Neuronal stem cell (in vitro differentiated cells): ENCODE measurements around the gene NPM1.

Experiments used
- DNase-seq: peaks from one replicate; pipeline ENCODE4 v3.0.0-alpha.2; 2013; ENCODE audit warnings: low spot score
- H2AFZ ChIP-seq: one replicate; pipeline ENCODE4 v1.6.1; 2013; ENCODE audit warnings: mild to moderate bottlenecking, low read length, inconsistent platforms
- H2AK5ac ChIP-seq: 2 replicates; pipeline ENCODE4 v1.6.1; 2013; ENCODE audit warnings: low read depth, mild to moderate bottlenecking, inconsistent platforms, low read length, moderate library complexity, mixed read lengths
- H2BK120ac ChIP-seq: 2 replicates; pipeline ENCODE4 v1.6.1; 2013; ENCODE audit warnings: low read depth, mild to moderate bottlenecking, inconsistent platforms, low read length, moderate library complexity, mixed read lengths
- H2BK12ac ChIP-seq: one replicate; pipeline ENCODE4 v1.6.1; 2013; ENCODE audit warnings: low read length, inconsistent platforms
- H2BK15ac ChIP-seq: 2 replicates; pipeline ENCODE4 v1.6.1; 2013; ENCODE audit warnings: mild to moderate bottlenecking, low read length, inconsistent platforms, mixed read lengths
- H2BK5ac ChIP-seq: one replicate; pipeline ENCODE4 v1.6.1; 2013; ENCODE audit warnings: inconsistent platforms, mild to moderate bottlenecking, low read length, moderate library complexity
- H3K14ac ChIP-seq: one replicate; pipeline ENCODE4 v1.6.1; 2013; ENCODE audit warnings: low read length, inconsistent platforms
- H3K18ac ChIP-seq: 2 replicates; pipeline ENCODE4 v1.6.1; 2013; ENCODE audit warnings: low read length, inconsistent platforms
- H3K23ac ChIP-seq: 2 replicates; pipeline ENCODE4 v1.6.1; 2013; ENCODE audit warnings: low read depth, mild to moderate bottlenecking, mixed read lengths, low read length, inconsistent platforms; ENCODE audit not compliant: poor library complexity
- H3K27ac ChIP-seq: replicated peaks from 3 replicates; pipeline ENCODE4 v1.5.1; 2013; ENCODE audit warnings: low read length, inconsistent platforms
- H3K27me3 ChIP-seq, 3 experiments: 2 replicates each; pipeline ENCODE4 v1.6.1; 2013; ENCODE audit warnings: low read length in 3 of 3, mild to moderate bottlenecking in 2 of 3, inconsistent platforms in 1 of 3, low read depth in 1 of 3, mixed read lengths in 1 of 3, moderate library complexity in 1 of 3; ENCODE audit not compliant: control insufficient read depth in 3 of 3, insufficient read depth in 3 of 3
- H3K36me3 ChIP-seq, 2 donors: replicated peaks in 1 of 2; 2 replicates each; pipeline ENCODE4 v1.6.1; 2013; ENCODE audit warnings: low read length in 2 of 2; ENCODE audit not compliant: control insufficient read depth in 2 of 2, insufficient read depth in 2 of 2
- H3K4ac ChIP-seq: 2 replicates; pipeline ENCODE4 v1.6.1; 2013; ENCODE audit warnings: inconsistent platforms, mild to moderate bottlenecking, low read length, moderate library complexity
- H3K4me1 ChIP-seq, 2 donors: 1 replicate in 1 of 2; 2 replicates in 1 of 2; pipeline ENCODE4 v1.6.1; 2013; ENCODE audit warnings: low read length in 2 of 2, low read depth in 1 of 2; ENCODE audit not compliant: control insufficient read depth in 2 of 2, insufficient read depth in 1 of 2
- H3K4me2 ChIP-seq: one replicate; pipeline ENCODE4 v1.6.1; 2013; ENCODE audit warnings: mild to moderate bottlenecking, low read length, inconsistent platforms; ENCODE audit not compliant: insufficient read depth, poor library complexity, severe bottlenecking
- H3K4me3 ChIP-seq, 2 donors: 2 replicates each; pipeline ENCODE4 v1.5.1; 2013; ENCODE audit warnings: low read length in 2 of 2, mild to moderate bottlenecking in 2 of 2, inconsistent platforms in 1 of 2, moderate library complexity in 1 of 2
- H3K79me1 ChIP-seq: one replicate; pipeline ENCODE4 v1.6.1; 2013; ENCODE audit warnings: low read depth, mild to moderate bottlenecking, inconsistent platforms, low read length, moderate library complexity
- H3K9ac ChIP-seq: one replicate; pipeline ENCODE4 v1.6.1; 2013; ENCODE audit warnings: mild to moderate bottlenecking, low read depth, low read length, inconsistent platforms; ENCODE audit not compliant: poor library complexity
- H3K9me3 ChIP-seq, 2 donors: replicated peaks in 1 of 2; 2 replicates each; pipeline versions ENCODE3 to v1.6.1; 2013; ENCODE audit warnings: low read length in 2 of 2, mild to moderate bottlenecking in 2 of 2, inconsistent platforms in 1 of 2, low read depth in 1 of 2, mixed read lengths in 1 of 2, moderate library complexity in 1 of 2; ENCODE audit not compliant: control insufficient read depth in 2 of 2, insufficient read depth in 1 of 2
- H4K8ac ChIP-seq: one replicate; pipeline ENCODE4 v1.6.1; 2013; ENCODE audit warnings: low read depth, mild to moderate bottlenecking, inconsistent platforms, low read length, moderate library complexity
- H4K91ac ChIP-seq: one replicate; pipeline ENCODE4 v1.6.1; 2013; ENCODE audit warnings: low read length, low read depth, mild to moderate bottlenecking, inconsistent platforms; ENCODE audit not compliant: poor library complexity
- WGBS, 2 donors: extraction: QIAGEN DNeasy Blood & Tissue Kit; methylation state at CpG; one replicate each; pipeline ENCODE4 v1.1.7; 2013; ENCODE audit warnings: missing lambda C conversion rate in 2 of 2, mixed read lengths in 1 of 2; ENCODE audit not compliant: insufficient read length in 2 of 2, insufficient replicate concordance in 1 of 2; ENCODE audit errors: extremely low coverage in 2 of 2; 5-methylcytosine and 5-hydroxymethylcytosine counted together

The NPM1 gene

GRCh38 chr5:171366645-171367044 is 21.0 kb upstream of the NPM1 start:
- no peak overlapping the region for H3K4ac ChIP-seq
- H3K36me3 ChIP-seq = no peaks in the 10 kb centered on the region
- DNase-seq = no peak
- H3K27me3 ChIP-seq = peaks cover 0 to under 1% (median 0%) of the 10 kb centered on the region in 3 experiments
- no peaks in the 10 kb centered on the region for H3K9me3 ChIP-seq
- H2BK120ac ChIP-seq = no peak overlapping the region
- no peak overlapping the region for H2AFZ ChIP-seq
- no peaks in the 10 kb centered on the region for H3K79me1 ChIP-seq
- no peak overlapping the region for H4K8ac ChIP-seq
- no peak overlapping the region for H3K4me2 ChIP-seq
- no peak overlapping the region for H4K91ac ChIP-seq
- H3K14ac ChIP-seq = no peak overlapping the region
- no peak overlapping the region for H2BK5ac ChIP-seq
- H3K4me1 ChIP-seq = no peaks in the 10 kb centered on the region
- H3K23ac ChIP-seq = no peak overlapping the region
- H2BK15ac ChIP-seq = no peak overlapping the region
- H2AK5ac ChIP-seq = no peak overlapping the region
- H3K27ac ChIP-seq = no peak overlapping the region
- no peak overlapping the region for H3K4me3 ChIP-seq
- no peak overlapping the region for H2BK12ac ChIP-seq
- no CpG with 5 or more reads among the region's 5 CpGs for WGBS, 2 donors
- H3K9ac ChIP-seq = no peak overlapping the region
- no peak overlapping the region for H3K18ac ChIP-seq

- Histone ChIP-seq H2BK12ac (no peak overlapping the region), H2BK5ac (no peak overlapping the region), H3K4me1 (no peaks in the 10 kb centered on the region), H2BK15ac (no peak overlapping the region), H3K14ac (no peak overlapping the region), H4K91ac (no peak overlapping the region), H3K27ac (no peak overlapping the region), H4K8ac (no peak overlapping the region), H3K9me3 (no peaks in the 10 kb centered on the region), H3K36me3 (no peaks in the 10 kb centered on the region), H3K27me3 (no peaks in the 10 kb centered on the region), H2AFZ (no peak overlapping the region), H3K23ac (no peak overlapping the region), H2BK120ac (no peak overlapping the region), H3K4me3 (no peak overlapping the region), H2AK5ac (no peak overlapping the region), H3K18ac (no peak overlapping the region), H3K4me2 (no peak overlapping the region), H3K4ac (no peak overlapping the region), H3K79me1 (no peaks in the 10 kb centered on the region), H3K9ac (no peak overlapping the region)
- WGBS, 2 donors = no CpG with 5 or more reads among the region's 16 CpGs
- no peak for DNase-seq
These were observed 20.0 kb upstream of the NPM1 start for GRCh38 chr5:171367424-171368370.

GRCh38 chr5:171369056-171369455 is 18.6 kb upstream of the NPM1 start:
- no peak overlapping the region for H2AK5ac ChIP-seq
- H3K36me3 ChIP-seq = no peaks in the 10 kb centered on the region
- WGBS, 2 donors = no CpG with 5 or more reads among the region's 6 CpGs
- H3K4me2 ChIP-seq = no peak overlapping the region
- H3K4me3 ChIP-seq = no peak overlapping the region
- no peak overlapping the region for H2BK120ac ChIP-seq
- no peak overlapping the region for H4K8ac ChIP-seq
- no peak overlapping the region for H3K23ac ChIP-seq
- no peak overlapping the region for H3K18ac ChIP-seq
- no peak overlapping the region for H2AFZ ChIP-seq
- no peak overlapping the region for H3K9ac ChIP-seq
- no peak overlapping the region for H3K14ac ChIP-seq
- H2BK15ac ChIP-seq = no peak overlapping the region
- H3K27ac ChIP-seq = no peak overlapping the region
- H3K4ac ChIP-seq = no peak overlapping the region
- no peaks in the 10 kb centered on the region for H3K79me1 ChIP-seq
- no peak overlapping the region for H2BK12ac ChIP-seq
- H3K9me3 ChIP-seq = no peaks in the 10 kb centered on the region
- H3K27me3 ChIP-seq = no peaks in the 10 kb centered on the region
- no peak overlapping the region for H2BK5ac ChIP-seq
- H3K4me1 ChIP-seq = no peaks in the 10 kb centered on the region
- no peak overlapping the region for H4K91ac ChIP-seq
- no peak for DNase-seq

- no peak for DNase-seq
- no peak overlapping the region for H2BK12ac ChIP-seq
- H2AK5ac ChIP-seq = no peak overlapping the region
- H3K4me1 ChIP-seq = no peaks in the 10 kb centered on the region
- H3K27me3 ChIP-seq = no peaks in the 10 kb centered on the region
- no peak overlapping the region for H3K4me2 ChIP-seq
- H2BK120ac ChIP-seq = no peak overlapping the region
- H4K8ac ChIP-seq = no peak overlapping the region
- H4K91ac ChIP-seq = no peak overlapping the region
- no peak overlapping the region for H3K23ac ChIP-seq
- no peak overlapping the region for H2BK15ac ChIP-seq
- H3K14ac ChIP-seq = no peak overlapping the region
- no peak overlapping the region for H3K4ac ChIP-seq
- H3K9me3 ChIP-seq = no peaks in the 10 kb centered on the region
- no CpG with 5 or more reads among the region's 4 CpGs for WGBS, 2 donors
- H3K79me1 ChIP-seq = no peaks in the 10 kb centered on the region
- no peaks in the 10 kb centered on the region for H3K36me3 ChIP-seq
- no peak overlapping the region for H3K4me3 ChIP-seq
- no peak overlapping the region for H3K18ac ChIP-seq
- H3K9ac ChIP-seq = no peak overlapping the region
- no peak overlapping the region for H3K27ac ChIP-seq
- H2AFZ ChIP-seq = no peak overlapping the region
- H2BK5ac ChIP-seq = no peak overlapping the region
These were observed 17.8 kb upstream of the NPM1 start for GRCh38 chr5:171369898-171370297.
